Epithelial cell of esophagus (primary cell): ENCODE results near the gene CCBE1.
A peak's percentile ranks its signal among the peaks of the same experiment; 100 is the strongest.

ENCODE experiments used
- DNase-seq: peaks from one replicate; pipeline ENCODE4 v3.0.0; 2010; ENCODE audit warnings: low read depth
- H3K4me3 ChIP-seq: 2 replicates; pipeline ENCODE4 v1.5.1; 2011; ENCODE audit warnings: mild to moderate bottlenecking, low read length, control low read depth
- TF ChIP-seq, protein P1 (sequence below): IDR thresholded peaks from 2 replicates; pipeline ENCODE4 v1.5.1; 2011; ENCODE audit warnings: low read depth, mild to moderate bottlenecking, low read length, control low read depth, inconsistent platforms; ENCODE audit not compliant: insufficient read depth; ENCODE audit errors: missing control alignments

CCBE1 gene

GRCh38 chr18:59551902-59552635 lies 145.2 kb downstream of the CCBE1 start:
- no peak for DNase-seq
- no peak overlapping the region for H3K4me3 ChIP-seq
- TF ChIP-seq, protein P1, sequence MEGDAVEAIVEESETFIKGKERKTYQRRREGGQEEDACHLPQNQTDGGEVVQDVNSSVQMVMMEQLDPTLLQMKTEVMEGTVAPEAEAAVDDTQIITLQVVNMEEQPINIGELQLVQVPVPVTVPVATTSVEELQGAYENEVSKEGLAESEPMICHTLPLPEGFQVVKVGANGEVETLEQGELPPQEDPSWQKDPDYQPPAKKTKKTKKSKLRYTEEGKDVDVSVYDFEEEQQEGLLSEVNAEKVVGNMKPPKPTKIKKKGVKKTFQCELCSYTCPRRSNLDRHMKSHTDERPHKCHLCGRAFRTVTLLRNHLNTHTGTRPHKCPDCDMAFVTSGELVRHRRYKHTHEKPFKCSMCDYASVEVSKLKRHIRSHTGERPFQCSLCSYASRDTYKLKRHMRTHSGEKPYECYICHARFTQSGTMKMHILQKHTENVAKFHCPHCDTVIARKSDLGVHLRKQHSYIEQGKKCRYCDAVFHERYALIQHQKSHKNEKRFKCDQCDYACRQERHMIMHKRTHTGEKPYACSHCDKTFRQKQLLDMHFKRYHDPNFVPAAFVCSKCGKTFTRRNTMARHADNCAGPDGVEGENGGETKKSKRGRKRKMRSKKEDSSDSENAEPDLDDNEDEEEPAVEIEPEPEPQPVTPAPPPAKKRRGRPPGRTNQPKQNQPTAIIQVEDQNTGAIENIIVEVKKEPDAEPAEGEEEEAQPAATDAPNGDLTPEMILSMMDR, result no peak

DNA sequence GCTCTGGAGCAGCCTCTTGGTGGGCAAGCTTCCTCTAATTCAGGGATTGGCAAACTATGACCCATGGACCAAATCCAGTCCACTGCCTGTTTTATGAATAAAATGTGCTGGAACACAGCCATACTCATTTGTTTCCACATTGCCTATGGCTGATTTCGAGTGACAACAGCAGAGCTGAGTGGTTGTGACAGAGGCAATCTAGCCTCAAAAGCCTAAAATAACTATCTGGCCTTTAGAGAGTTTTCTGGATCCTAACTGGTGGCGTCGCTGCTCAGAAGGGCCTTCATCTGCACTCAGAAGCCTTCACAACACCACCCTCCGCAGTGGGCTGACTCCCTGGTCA lies 147.1 kb downstream of the CCBE1 start:
- no peak overlapping the region for H3K4me3 ChIP-seq
- no peak for DNase-seq
- TF ChIP-seq, protein P1, result no peak

DNA sequence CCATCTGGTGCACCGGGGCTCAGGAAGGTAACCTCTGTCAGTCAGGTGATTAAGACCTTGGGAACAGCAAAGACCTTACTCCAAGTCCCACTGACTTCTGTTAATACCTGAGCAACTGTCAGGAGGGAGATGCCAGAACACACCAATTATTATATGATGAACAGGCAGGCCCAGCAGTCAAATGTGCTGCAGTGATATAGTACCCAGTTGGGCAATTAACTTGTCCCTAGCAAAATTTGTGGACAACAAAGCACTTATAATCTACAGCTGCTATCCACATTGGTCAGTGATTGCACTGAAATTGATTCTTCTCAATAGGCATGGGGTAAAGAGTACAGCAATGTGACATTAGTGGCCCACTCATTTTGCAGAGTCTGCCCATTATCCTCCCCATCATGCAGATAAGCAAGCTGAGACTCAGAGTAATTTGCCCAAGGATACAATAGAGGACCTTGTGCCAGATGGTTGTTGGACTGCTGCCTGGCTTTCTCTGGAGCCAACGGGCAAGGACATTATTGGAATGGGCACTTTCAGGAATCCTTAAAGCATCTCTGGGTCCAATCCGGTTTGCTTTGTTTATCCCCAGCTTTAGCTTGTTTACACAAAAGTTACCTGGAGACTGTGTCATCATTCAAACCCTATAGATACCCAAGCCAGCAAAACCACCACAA lies 147.6 kb downstream of the CCBE1 start:
- TF ChIP-seq, protein P1, result no peak

GRCh38 chr18:59547581-59548182 lies 149.5 kb downstream of the CCBE1 start:
- H3K4me3 ChIP-seq, result no peak overlapping the region
- peak; percentile 50 for DNase-seq
- TF ChIP-seq, protein P1, result no peak

More for the DNA sequence above, 147.6 kb downstream of the CCBE1 start:
- H3K4me3 ChIP-seq, result no peak overlapping the region
- no peak for DNase-seq

DNA sequence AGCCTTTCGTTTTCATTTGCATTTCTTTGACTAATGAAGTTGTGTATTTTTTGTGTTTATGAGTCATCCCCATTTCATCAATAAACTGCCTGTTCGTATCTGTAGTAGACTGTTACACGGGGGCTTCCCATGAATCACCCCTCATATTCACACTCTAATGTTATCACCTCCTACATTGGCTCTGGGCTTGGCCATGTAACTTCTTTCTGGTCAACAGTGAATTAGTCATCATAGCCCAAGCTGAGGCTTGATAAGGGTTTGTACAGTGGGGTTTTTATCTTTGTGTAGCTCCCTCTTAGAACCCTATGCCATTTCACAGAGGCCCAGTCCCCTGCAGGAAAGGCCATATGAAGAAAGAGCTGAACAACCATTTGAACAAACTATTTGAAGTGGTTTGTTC lies 151.0 kb downstream of the CCBE1 start:
- TF ChIP-seq, protein P1, result no peak
- no peak overlapping the region for H3K4me3 ChIP-seq
- peak; percentile 75 for DNase-seq

DNA sequence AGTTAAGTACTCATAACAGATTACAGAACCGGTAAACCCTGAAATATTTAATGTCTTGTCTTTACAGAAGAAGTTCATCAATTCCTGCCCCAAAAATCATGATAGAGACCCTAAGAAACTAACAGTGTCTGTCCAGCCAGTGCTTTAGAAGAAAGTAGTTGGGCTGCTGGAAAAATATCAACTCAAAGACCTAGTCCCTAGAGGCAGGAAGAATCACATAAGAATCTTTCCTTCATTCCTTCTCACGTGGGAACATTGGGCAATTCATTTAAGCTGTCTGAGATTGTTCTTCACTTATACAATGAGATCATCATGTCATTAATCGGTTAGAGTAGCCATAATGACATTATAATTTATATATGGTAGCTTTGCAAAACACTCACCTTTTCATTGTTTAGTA lies 156.4 kb downstream of the CCBE1 start:
- no peak overlapping the region for H3K4me3 ChIP-seq
- TF ChIP-seq, protein P1, result no peak
- peak; percentile 41 for DNase-seq
